ENCODE results near the gene MSL1.

DNA sequence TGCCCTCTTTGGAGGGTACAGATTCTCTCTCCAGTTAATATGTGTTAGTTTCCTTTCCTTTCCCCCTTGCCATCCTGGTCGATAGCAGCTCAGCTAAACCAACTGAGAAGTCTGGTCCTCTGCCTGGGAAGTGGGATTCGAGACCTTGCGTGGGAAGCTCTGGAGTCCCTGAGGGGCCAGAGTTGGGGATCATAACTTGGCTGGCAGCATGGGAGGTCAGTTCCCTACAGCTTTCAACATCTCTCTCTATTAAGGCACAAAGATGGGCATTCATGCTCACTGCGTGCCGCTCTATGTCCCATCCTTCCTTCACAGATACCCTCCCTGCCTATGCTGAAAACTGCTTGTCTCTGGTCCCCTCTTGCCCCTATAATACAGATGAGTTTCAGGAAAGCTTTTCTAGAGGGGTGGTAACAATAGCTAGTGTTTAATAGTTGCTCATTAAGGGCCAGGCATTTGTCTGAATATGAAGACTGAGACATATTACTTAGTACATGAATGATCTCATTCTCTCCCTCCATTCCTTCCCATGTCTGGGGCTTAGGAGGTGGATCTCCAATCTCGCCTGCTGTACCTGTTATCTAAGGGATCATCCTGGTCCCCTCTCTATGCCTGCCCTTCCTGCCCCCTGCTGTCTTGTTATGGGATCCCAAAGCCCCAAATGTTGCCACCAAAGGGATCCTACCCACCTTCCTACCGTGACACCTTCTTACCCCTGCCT is 48.2 kb upstream of the MSL1 start:
- TF ChIP-seq, protein P1, sequence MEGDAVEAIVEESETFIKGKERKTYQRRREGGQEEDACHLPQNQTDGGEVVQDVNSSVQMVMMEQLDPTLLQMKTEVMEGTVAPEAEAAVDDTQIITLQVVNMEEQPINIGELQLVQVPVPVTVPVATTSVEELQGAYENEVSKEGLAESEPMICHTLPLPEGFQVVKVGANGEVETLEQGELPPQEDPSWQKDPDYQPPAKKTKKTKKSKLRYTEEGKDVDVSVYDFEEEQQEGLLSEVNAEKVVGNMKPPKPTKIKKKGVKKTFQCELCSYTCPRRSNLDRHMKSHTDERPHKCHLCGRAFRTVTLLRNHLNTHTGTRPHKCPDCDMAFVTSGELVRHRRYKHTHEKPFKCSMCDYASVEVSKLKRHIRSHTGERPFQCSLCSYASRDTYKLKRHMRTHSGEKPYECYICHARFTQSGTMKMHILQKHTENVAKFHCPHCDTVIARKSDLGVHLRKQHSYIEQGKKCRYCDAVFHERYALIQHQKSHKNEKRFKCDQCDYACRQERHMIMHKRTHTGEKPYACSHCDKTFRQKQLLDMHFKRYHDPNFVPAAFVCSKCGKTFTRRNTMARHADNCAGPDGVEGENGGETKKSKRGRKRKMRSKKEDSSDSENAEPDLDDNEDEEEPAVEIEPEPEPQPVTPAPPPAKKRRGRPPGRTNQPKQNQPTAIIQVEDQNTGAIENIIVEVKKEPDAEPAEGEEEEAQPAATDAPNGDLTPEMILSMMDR (IDR thresholded peaks at IDR 0.05; ENCODE audit: poor library complexity): no peak
- TF ChIP-seq EZH2phosphoT487 (IDR thresholded peaks at IDR 0.05; ENCODE audit: low read depth, severe bottlenecking, unreplicated experiment): no peak
- TF ChIP-seq EZH2 (IDR thresholded peaks at IDR 0.05; ENCODE audit: borderline replicate concordance): no peak

Measured in hepatocyte (in vitro differentiated cells).